ENCODE results near the gene ARHGAP21.

The ARHGAP21 gene

DNA sequence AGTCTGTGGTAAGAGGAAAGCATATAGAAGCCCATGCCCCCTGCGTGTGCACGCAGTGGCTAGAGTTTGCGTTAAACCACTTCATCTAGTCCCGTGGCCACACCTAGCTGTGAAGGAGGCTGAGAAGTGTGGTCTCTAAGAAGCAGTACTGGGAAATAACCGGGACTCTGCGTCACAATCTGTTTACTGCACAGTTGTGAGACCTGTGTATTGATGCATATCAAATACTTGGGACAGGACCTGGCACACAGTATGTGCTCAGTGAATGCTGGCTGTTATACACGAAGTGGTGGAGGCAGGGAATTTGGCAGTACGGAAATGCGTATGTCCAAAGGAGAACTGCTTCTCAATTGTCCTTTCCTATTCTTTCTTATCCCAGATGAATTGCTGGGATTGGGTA lies 149.5 kb downstream of the ARHGAP21 start:
- DNase-seq (ENCODE audit: low spot score): no peak

DNA sequence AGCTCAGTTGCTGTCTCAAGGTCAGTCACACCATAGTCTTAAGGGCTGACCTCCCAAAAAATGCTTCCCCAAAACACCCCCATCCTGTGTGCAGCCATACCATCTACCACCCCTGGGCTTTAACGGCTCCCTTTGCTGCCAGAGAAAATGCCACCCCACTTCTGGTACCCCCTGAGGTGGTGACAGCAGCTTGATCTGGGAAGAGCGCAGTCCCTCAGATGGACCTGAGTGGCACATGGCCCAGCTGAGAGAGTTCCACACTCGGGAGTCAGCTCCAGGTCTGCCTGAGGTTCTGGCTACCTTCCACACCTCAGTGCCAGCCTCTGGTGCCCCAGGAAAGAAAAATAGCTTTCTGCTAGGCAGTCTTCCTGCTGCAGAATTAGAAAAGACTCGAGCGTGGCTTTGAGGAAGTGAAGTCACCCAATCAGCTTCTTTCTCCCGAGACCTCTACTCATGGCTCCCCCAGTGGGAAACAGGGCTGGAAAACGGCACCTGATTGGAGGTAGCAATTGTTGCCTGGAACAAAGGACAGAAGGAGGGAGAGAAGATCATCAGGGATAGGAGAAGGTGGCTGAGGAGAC lies 151.7 kb downstream of the ARHGAP21 start:
- no peak for DNase-seq (ENCODE audit: low spot score)

DNA sequence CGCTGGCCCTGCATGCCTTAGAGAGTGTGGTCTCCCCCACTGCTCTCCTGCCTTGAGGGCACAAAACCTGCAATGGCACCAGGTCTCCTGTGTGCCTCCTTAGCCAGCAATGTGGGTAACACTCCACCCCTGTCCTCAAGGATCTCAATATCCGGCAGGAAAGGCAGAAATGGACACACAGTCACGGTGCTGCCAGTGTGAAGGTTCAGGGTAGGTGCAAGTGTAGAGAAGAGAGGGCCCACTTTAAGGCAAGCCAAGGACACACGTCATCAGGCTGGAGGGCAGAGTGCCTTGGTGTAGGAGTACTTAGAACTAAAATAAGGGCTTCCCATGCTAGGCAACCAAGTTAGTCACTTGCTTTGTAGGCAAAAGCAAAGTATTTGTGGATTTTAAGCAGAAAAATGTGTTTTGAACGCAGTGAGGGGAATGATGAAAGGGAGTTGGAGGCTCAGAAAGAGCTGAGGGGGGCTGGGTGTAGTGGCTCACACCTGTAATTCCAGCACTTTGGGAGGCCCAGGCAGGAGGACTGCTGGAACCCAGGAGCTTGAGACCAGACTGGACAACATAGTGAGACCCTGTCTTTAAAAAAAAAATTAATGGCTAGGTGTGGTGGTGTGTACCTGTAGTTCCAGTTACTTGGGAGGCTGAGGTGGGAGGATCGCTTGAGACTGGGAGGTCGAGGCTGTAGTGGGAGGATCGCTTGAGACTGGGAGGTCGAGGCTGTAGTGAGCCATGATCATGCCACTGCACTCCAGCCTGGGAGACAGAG lies 152.8 kb downstream of the ARHGAP21 start:
- DNase-seq (ENCODE audit: low spot score): no peak

DNA sequence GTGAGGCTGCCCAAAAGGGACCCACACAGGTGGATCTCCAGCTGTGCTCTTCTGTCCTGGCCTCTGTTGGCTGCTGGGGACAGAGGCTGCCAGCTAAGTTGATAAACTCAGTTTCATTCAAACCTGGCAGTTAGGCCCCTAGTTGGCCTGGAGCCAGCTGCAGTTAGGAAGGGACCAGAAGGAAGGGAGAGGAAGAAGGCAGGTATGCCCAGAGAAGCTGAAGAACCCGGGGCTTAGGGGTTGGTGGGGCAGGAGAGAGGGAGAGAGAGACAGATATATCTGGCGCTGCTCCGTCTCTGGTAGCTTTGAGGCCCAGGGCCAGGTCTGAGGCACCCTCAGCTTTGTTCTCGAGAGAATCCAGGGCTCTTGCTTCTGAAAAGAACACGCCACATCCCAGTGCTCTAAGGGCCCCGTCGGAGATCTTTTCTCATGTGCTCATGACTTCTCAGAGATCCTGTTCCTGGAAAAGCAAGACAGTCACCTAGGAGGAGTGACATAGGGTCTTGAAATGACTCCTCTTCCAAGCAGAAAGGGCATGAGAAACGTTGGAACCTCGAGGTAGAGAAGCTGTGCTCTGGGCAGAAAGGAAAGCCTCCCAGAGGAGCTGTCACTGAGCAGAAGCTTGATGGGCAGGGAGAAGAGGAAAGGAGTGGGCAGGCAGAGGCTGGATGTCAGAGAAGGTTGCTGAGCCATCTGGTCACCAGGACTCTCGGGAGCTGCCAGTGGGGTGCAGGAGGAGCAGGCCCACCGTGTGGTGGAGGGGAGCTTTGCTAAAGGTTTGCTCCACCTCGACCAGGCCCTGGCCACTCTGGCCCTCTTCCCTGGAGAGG lies 153.6 kb downstream of the ARHGAP21 start:
- DNase-seq (ENCODE audit: low spot score): no peak

DNA sequence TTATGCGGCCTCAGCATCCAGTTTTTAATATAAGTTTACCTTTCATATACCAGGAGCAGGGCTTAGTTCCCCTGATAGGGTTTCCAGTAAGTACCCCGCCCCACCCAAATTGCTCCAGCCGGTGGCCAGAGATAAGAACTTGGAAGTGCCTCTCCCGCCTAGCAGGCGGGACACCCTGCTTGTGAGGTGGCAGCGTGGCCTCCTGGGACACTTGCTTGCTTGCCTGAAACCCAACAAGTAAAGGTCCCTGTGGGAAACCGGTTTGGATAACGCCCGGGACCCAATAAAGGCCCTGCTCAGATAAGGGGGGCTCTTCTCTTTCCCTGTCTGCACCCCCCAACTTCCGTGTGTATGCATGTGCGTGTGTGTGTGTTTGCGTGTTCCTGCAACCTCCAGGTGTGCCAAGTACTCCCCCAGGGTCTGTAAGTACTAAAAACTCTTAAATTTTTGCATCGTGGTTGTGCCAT lies 154.3 kb downstream of the ARHGAP21 start:
- no peak for DNase-seq (ENCODE audit: low spot score)

DNA sequence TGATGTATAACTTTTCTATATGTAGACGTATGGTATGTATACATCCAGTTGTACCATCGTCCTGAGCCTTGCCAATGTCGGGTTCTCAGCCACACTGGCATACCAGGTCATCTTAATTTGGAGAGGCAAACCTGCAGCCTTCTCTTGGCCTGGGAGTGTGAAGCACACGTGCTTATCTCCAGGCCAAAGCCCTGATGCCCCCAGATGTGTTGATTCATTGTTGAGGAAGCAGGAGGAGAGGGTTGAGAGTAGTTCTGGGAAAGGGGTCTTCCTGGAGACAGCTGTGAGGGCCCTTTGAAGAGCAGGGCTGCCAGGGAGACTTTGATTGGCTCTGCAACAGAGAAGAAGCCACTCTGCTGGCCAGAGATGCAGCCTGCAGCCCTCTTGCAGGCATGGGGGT lies 155.6 kb downstream of the ARHGAP21 start:
- no peak for DNase-seq (ENCODE audit: low spot score)

DNA sequence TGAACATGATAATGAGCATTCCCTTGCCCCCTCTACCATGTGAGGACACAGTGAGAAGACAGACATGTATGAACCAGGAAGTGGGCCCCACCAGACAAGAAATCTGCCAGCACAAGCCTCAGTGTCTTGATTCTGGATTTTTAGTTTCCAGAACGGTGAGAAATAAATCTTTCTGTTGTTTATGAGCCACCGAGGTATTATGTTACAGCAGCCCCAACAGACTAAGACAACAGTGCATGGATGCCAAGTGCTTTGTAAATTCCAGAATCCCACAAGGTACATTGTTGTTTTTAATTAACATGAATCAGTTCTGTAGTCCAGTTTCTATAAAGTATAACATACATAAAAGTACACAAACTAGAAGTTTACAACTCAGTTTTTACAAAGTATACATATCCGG lies 162.2 kb downstream of the ARHGAP21 start:
- DNase-seq (ENCODE audit: low spot score): no peak

DNA sequence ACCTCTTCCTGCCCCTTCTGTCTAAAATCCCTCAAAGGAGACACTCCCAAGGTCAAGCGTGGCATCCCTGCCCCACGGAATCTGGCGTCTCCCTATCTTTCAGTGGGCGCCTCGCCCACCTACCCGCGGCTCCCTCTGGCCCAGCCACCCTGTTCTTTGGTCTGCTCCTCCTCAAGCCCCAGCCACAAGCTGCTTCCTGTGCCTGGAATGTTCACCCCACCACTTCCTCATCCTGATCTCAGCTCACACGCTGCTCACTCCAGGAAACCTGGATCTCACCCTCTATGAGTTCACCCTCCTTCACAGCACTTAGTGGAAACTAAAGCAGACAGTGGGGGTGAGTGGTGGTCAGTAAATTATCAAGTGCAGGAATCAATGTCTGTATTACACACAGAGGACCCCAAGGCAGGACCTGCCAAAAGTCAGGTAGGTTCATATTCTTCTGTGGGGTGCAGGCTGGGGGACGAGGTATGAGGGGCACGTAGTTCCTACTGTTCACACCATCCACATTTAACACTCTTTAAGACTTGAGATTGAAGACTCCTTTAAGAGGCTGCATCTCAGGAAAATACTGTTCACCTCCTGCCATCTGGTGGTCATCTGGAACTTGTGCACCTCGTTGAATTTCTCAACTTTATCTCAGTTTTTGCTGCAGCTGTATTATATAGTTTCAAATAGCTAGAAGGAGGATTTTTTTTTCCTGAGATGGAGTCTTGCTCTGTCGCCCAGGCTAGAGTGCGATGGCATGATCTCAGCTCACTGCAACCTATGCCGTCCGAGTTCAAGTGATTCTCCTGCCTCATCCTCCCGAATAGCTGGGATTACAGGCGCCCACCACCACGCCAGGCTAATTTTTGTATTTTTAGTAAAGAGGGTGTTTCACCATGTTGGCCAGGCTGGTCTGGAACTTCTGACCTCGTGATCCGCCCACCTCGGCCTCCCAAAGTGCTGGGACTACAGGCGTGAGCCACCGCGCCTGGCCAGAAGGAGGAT lies 166.6 kb downstream of the ARHGAP21 start:
- peak; percentile 85 for DNase-seq (ENCODE audit: low spot score)

DNA sequence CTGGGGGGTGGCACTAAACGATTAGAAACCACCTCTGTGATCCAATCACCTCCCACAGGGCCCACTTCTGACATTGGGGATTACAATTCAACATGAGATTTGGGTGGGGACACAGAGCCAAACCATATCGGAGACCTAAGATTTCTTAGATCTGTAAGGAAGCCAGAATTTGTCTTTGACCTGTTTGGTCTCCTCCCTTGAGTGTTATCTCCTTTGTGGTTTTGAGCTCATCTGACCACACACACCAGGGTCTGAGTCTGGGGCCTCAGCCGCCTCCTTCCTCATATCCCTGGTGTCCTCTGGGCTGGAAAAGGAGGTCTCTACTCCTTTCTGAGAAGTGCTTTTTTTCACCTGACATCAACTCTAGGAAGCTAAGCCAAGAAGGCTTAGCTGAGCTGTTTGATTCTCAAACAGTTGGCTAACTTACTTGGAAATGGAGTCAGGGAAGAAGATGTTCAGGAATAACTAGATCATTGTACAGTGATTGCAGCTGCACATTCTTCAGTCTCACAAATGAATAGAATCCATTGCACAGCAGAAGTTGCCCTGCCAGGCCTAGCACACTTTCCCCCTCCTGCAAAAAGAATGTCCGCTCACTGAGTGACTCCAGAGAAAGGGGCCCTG lies 167.4 kb downstream of the ARHGAP21 start:
- no peak for DNase-seq (ENCODE audit: low spot score)

DNA sequence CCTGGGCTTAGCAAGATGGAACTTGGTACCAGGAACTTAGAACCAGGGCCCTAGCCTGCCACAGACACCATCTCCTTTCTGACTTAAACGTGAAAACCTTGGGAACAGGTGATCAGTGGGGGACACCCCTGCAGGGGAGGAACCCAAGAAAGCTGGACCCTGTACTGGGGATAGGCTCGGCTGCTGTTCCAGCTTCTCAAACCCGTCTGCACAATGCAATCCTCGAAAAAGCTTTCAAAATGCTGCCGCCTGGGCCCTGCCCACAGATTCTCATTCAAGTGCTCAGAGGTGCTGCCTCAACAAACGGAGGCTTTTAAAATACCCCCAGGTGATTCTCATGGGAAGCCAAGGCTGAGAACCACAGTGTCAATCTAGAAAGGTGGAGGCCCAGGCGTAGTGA lies 169.7 kb downstream of the ARHGAP21 start:
- no peak for DNase-seq (ENCODE audit: low spot score)

DNA sequence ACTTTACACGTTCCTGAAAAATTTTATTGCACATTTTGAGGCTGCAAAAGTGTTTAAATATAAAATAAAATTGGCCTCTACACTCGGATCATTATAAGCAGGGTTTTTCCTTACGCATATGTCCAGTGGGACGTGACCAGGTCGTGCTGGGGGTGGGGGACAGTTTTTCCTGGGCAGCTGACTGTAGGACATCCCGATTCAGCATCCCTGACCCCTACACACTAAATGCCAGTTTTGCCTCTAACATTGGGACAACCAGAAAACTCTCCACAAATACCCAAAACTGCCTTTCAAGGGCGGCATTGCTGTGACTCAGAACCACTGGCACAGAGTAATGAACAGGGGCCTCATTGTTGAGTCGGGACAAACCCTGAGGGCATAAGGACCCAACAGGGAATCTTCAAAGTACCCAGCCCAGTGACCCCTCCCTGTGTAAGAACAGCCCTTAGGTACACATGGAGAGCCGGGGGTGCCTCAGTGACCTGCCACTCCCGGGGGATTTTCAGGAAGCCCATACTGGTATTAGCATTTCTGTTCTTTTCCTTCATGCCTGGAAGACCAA lies 170.6 kb downstream of the ARHGAP21 start:
- DNase-seq (ENCODE audit: low spot score): no peak

DNA sequence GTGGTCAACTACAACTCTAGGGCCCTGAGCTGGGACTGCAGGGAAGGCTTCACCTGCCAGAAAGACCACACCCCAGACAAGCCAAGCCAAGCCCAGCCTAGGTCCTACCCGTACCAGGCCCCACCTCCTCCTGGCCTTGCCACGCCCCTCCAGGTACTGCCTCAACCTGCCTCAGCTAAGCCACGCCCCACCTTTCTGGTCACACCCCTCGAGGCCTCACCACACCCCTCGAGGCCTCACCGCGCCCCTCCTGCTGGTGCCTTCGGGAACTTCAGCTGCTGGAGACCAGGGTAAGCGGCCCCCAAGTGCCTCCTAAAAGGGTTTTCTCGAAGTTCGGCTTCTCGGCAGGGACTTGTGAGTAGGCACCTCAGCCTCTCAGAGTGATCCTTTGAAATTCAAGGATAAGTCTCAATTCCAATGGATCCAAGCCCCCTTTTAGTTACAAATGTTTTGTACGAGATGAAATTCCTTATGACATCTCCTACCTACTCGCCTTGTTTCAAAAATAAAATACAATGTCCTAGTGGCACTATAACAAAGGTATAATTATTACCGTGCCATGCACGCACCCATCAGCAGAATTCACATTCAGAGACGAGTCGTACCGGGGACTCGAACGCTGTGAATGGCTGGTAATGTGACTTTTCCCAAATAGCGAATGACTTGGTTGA lies 171.2 kb downstream of the ARHGAP21 start:
- no peak for DNase-seq (ENCODE audit: low spot score)

DNA sequence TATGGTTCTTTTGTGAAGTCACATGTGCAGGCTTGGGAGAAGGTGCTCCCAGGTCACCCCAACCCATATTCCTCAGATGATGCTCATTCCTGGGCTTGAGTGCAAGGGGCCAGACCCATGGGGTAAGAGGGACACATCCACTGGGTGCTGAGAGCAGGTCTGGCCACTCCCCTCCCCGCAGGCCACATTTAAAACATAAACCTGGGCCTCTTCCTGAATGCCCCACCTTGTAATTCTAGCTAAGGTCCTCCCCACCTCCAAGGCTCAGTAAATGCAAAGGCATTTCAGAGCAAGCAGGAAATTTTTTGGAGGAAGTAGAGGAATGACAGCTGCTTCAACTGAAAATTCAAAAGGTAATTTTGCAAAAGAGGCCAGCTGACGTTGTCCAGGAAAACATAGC lies 172.5 kb downstream of the ARHGAP21 start:
- DNase-seq (ENCODE audit: low spot score): no peak

DNA sequence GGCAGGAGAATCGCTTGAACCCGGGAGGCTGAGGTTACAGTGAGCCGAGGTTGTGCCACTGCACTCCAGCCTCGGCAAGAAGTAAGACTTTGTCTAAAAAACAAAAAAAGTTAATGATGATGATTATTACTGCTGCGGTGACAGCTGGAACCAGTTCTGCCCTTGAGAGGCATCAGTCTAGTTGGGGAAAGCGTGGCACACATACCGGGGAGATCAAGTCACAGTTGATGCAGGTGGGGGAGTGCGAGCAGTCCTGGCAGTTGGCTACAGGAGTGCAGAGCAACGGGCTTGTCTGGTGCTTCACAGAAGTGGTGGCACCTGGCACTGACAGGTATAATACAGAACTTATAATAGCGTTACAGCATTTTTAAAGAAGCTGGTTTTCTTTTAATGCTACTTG lies 173.0 kb downstream of the ARHGAP21 start:
- DNase-seq (ENCODE audit: low spot score): no peak

DNA sequence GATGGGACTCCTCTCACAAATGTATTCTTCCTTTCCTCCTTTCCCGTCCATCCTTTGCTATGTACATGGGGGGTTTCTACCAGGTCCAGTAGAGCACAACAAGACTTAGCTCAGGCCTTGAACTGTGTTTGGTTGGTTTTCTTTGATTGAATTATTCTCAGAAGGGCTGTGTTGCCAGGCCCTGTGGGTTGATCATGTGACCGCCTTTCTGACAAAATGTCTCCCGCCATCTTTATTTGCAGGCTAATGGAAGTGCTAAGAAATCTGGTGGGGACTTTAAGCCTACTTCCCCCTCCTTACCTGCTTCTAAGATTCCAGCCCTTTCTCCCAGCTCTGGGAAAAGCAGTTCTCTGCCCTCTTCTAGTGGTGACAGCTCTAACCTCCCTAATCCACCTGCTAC lies 178.1 kb downstream of the ARHGAP21 start:
- DNase-seq (ENCODE audit: low spot score): no peak

DNA sequence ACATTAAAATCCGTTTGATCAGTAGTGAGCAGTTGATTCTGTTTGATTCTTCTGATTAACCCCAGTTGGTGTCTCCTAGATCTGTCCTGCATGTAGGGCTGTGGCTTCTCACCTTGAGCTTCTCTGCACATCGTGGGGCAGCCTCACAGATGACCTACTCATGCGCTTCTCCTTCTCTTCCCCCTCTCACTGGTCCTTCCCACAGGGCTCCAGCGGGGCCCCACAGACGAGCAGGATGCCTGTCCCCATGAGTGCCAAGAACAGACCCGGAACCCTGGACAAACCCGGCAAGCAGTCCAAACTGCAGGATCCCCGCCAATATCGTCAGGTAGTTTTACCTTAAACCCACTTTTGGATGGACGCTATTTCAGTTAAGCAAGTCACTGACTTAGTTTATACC lies 178.9 kb downstream of the ARHGAP21 start:
- no peak for DNase-seq (ENCODE audit: low spot score)

DNA sequence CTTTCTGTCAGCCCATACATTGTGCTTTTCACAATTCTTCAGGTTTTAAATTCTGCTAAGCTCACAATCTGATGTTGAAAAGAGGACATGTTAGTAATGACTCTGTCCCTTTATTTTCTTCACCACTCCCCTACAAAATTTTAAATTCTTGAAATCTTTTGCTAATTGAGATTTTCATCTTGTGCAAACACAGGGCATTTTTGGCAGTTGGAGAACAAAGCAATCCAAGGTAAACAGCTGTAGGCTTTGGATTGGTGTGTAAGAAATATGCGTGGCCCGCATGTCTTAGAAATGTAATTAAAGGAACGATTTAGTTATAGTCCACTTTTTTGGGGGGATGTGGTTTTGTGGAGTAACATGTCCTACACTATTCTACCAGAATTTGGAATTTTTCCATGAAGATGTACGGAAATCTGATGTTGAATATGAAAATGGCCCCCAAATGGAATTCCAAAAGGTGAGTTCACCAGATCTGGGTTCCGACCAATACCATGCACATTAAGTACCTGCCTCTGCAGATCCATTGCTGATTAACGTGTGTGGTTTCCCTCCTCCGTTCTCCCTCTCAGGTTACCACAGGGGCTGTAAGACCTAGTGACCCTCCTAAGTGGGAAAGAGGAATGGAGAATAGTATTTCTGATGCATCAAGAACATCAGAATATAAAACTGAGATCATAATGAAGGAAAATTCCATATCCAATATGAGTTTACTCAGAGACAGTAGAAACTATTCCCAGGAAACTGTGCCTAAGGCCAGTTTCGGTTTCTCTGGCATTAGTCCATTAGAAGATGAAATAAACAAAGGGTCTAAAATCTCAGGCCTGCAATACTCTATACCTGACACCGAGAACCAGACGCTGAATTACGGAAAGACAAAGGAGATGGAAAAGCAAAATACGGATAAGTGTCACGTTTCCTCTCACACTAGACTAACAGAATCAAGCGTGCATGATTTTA lies 181.1 kb downstream of the ARHGAP21 start:
- DNase-seq (ENCODE audit: low spot score): no peak

DNA sequence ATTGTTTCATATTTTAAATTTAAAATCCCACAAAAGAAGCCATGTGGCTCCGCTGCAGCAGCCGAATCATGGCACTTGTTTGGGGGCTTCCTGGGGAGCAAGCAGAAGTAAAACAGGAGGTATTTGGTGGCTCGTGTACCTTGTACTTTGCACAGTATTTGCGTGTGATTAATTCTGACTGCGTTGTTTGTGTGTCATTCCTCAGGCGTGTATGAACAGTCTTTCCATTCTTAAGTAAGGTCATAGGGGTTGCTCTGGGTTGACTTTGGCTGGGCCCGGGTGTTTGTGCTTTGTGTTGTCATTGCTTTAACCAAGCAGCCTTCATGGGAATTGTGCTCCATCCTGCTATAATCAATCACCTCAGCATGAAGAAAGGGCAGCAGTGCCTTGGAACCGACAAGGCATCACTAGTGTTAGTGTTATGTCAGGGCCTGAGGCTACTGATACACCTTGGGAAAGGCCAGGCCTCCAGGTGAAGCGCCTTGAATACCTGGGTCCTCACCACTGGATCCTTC lies 182.4 kb downstream of the ARHGAP21 start:
- no peak for DNase-seq (ENCODE audit: low spot score)

DNA sequence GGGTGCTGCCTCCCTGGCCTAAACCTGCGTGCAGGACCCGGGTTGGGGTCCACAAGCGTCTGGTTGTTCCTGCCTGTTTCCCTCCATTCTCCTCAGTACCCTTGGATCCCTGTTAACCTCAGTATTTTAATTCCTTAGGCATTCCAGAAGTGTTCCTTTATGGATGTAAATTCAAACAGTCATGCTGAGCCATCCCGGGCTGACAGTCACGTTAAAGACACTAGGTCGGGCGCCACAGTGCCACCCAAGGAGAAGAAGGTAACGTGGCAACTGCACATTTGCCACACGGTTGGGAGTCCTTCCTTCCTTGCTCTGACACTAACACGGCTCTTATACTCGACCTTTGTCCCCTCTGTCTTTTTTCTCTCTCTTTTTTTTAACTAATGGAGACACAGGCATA lies 187.1 kb downstream of the ARHGAP21 start:
- no peak for DNase-seq (ENCODE audit: low spot score)

All from RKO (cell line).